GM12891 (cell line): ENCODE measurements around the gene GRM4.

ENCODE experiments used
- PAX5 ChIP-seq: IDR thresholded peaks from 2 replicates; pipeline ENCODE4 v1.6.1; 2011; ENCODE audit warnings: low read length, moderate library complexity, mild to moderate bottlenecking; ENCODE audit not compliant: insufficient read depth, severe bottlenecking
- POLR2A ChIP-seq: IDR thresholded peaks from 2 replicates; pipeline ENCODE4 v1.6.1; 2011; ENCODE audit warnings: low read depth, low read length, control low read depth
- POLR2AphosphoS5 ChIP-seq: IDR thresholded peaks from 2 replicates; pipeline ENCODE4 v1.6.1; 2011; ENCODE audit warnings: low read depth, low read length, control low read depth
- POU2F2 ChIP-seq: IDR thresholded peaks from 2 replicates; pipeline ENCODE4 v1.6.1; 2011; ENCODE audit warnings: low read depth, mild to moderate bottlenecking, control low read depth, low read length, moderate library complexity
- SPI1 ChIP-seq: IDR thresholded peaks from 2 replicates; pipeline ENCODE4 v1.6.1; 2011; ENCODE audit warnings: low read depth, low read length, control low read depth
- TAF1 ChIP-seq: IDR thresholded peaks from 2 replicates; pipeline ENCODE4 v1.6.1; 2011; ENCODE audit warnings: low read depth, low read length, control low read depth

DNA sequence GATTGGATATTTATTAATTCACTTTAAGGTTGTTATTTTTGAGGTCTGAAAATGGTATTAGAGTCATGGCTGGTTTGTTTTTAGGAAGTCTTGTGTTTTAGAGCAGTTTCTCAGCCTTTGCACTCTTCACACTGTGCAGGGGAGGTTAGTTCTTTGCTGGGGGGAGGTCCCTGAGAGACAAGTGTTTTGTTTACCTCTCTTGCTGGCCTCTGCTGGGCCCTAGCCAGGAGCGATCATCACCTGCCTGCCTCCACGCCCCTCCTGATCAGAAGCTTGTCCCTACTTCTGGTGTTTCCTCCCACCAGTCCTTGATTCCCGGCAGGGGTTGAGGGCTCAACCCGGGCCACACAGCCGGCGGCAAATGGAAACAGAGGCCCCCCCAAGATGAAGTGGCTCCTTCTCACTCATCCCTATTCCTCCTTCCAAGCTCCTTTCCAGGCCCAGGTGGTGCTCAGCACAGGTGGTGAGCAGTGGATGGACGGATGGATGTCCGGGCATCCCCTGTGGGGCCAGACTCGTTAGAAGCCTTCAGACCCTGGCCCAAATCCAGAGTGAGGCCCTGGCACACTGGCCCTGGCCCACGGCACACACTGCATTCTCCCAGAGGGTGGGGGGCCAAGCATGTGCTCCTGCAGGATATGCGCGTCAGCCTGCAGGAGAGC lies 51.3 kb downstream of the GRM4 start:
- TF ChIP-seq POLR2A (no peak), POLR2AphosphoS5 (no peak), PAX5 (no peak), TAF1 (no peak), SPI1 (no peak), POU2F2 (no peak)
